Activated CD8-positive, alpha-beta memory T cell treated with anti-CD3 and anti-CD28 coated beads, Interleukin-2, amount 50 U/mL, for 4 hours (primary cell): ENCODE measurements around the gene POLD1.
"Not testable (repeated sequence)": the region's sequence is repeated elsewhere in the genome, so short reads cannot be mapped to it uniquely, and the experiment has no call there.

Experiments
- DNase-seq: peaks from one replicate; pipeline ENCODE4 v3.0.0-alpha.2; 2020

POLD1 gene

DNA sequence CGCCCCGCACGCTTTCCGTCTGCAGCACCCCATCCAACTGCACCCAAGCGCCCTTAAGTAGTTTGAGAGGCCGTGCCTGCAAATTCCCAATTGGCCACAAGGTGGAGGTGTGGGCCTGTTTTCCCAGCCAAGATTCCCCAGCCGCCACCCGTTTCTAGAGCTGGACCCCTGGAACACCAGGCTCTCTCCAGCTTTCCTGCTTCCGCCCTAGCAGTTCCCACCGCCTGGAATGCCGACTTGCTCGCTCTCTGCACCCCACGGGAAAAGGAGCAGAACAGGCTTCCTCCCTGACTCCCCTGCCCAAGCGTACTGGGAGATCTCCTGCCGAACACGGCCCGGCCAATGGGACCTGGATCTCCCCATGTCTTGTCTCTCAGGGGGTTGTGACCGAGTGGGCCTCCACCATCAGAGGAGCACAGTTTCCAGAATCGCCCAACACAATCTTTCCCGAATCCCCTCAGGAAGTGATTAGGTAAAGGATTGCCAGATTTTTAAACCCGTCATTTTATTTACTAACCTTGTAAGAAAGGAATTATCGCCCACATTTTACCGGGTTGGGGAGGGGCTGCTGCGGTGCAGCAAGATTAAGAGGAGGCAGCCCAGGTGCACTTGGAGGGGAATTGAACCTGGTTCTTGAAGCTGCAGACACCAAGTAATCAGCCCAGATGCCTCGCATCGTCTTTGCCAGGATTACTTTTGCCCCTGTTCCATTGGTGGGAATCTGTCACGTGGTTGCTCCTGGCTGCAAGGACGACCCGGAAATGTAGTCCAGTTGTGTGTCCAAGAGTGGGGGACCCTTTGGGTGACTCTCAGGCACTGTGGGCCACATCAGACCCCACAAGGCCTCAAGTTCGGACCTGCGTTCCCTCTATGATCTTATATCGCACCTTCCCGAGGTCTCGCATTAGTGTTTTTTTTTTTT lies 15.2 kb upstream of the POLD1 start:
- peak; percentile 79 for DNase-seq

DNA sequence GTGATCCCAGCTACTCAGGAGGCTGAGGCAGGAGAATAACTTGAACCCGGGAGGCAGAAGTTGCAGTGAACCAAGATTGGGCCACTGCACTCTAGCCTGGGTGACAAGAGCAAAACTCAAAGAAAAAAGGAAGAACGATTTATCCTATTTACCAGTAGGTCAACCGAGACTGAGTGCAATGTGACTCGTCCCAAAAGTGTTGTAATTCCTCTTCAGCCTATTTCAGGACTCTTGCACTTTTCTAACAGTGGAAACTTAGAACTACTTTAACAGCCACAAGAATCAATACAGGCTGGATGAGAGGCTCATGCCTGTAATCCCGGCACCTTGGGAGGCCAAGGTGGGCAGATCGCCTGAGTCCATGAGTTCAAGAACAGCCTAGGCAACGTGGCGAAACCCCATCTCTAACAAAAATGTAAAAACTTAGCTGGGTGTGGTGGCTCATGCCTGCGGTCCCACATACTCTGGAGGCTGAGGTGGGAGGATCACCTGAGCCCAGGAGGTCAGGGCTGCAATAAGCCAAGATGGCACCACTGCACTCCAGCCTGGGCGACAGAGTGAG lies 12.2 kb upstream of the POLD1 start:
- no peak for DNase-seq

DNA sequence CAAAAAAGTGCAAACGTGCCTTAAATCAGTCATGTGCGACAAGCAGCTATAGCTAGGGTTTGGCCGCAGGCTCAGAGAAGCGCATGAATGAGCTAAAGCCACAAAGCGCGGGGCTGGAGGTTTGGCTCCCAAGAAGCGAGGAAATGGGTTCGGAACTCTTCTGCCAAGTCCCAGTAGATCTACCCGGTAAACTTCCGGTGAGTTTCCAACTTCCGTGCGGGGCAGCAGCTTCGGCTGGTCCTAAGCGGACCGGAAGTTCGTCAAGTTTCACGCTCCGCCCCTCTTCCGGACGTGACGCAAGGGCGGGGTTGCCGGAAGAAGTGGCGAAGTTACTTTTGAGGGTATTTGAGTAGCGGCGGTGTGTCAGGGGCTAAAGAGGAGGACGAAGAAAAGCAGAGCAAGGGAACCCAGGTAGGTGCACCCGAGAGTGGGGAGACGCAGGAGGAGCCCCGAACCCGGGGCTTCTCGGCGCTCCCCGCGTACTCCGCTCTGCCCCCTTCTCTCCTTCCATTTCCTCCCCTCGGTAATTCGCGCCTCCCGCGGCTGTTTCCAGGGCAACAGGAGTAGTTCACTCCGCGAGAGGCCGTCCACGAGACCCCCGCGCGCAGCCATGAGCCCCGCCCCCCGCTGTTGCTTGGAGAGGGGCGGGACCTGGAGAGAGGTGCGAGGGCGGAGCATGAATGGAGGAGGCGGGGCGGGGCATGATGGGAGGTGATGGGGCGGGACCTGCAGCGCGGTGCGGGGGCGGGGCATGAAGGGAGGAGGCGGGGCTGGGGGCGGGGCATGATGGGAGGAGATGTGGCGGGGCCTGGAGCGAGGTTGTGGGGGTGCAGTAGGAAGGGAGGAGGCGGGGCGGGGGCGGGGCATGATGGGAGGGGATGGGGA lies 7.7 kb upstream of the POLD1 start, which contains the start of gene NR1H2:
TSS of gene NR1H2 (plus strand) at position 292 of the 885 bp plus-strand sequence. CDS start 1,149 bp downstream, outside the sequence.
- peak; percentile 95 for DNase-seq

DNA sequence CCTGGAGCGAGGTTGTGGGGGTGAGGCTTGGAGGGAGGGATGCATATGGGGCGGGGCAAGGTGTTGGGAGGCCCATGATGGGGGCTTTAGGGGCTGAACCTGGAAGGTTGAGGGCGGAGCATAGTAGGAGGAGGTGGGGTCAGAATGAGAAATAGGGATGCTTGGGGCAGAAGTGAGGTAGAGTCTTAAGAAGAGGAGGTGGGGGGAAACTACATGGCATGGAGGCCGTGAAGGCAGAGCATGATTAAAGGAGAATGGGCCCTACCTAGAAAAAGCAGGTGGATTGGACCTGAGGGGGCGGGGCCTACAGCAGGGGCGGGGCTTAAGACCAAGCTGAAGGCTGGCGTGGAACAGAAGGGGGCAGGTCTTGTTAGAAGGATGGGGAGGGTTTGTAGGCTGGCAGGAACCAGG lies 7.1 kb upstream of the POLD1 start:
- peak; percentile 62 for DNase-seq

DNA sequence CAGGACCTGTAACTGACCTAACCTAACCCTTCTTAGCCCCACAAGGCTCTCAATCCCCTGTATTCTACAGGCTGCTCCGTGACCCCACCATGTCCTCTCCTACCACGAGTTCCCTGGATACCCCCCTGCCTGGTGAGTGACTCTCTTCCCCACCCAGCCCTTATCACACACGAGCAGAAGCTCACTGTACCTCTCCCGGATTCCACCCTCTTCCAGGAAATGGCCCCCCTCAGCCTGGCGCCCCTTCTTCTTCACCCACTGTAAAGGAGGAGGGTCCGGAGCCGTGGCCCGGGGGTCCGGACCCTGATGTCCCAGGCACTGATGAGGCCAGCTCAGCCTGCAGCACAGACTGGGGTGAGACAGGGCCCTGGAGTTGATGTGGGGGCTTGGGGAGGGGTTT lies 6.6 kb upstream of the POLD1 start:
- DNase-seq: no peak

DNA sequence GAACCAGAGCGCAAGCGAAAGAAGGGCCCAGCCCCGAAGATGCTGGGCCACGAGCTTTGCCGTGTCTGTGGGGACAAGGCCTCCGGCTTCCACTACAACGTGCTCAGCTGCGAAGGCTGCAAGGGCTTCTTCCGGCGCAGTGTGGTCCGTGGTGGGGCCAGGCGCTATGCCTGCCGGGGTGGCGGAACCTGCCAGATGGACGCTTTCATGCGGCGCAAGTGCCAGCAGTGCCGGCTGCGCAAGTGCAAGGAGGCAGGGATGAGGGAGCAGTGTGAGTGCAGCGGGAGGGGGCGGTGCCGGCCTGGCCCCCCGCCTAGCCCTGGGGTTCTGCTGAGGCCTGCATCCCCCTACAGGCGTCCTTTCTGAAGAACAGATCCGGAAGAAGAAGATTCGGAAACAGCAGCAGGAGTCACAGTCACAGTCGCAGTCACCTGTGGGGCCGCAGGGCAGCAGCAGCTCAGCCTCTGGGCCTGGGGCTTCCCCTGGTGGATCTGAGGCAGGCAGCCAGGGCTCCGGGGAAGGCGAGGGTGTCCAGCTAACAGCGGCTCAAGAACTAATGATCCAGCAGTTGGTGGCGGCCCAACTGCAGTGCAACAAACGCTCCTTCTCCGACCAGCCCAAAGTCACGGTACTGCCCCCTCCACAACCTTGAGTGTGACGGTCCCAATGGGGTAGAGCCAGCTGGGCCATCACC lies 5.8 kb upstream of the POLD1 start:
- no peak for DNase-seq

DNA sequence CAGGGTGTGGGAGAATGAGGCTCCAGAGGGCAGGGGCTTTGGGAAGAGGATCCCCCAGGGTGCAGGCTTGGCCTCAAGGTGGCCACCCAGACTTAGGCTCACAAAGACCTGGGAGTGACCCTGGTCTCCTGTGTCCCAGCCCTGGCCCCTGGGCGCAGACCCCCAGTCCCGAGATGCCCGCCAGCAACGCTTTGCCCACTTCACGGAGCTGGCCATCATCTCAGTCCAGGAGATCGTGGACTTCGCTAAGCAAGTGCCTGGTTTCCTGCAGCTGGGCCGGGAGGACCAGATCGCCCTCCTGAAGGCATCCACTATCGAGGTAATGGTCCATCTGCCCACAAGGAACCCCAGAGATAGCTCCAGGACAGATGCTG lies 5.3 kb upstream of the POLD1 start:
- DNase-seq: no peak

DNA sequence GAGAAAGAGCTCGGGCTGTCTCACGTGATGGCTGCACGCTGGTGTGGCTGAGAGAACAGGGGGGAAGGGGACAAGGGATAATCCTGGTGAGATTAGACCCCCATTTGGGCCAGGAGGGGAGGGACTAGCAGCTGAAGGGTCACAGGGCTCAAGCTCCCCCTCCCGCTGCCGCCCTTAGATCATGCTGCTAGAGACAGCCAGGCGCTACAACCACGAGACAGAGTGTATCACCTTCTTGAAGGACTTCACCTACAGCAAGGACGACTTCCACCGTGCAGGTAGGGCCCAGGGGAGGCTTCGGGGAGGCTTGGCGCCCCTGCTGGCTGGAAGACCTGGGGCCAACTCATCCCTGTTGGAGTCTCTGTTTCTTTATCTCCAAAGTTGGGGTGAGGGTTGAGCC lies 4.5 kb upstream of the POLD1 start:
- DNase-seq: no peak

DNA sequence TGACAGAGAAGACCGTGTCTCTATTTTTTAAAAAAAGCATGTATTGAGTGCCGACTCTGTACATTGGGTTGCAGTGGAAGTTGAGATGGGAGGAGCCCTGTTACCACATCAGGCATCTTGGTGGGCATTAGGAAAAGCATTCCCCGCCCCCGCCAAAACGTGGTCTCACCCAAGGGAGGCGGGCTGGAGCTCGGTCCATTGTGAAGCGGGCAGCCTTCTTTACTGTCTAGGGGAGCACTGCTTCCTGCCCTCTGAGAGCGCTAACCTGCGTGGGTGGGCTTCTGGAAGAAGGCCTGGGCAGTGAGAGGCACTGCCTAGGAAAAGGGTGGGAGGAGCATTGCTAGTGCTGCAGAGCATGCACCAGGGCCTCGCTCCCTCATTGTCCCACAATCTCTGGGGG lies 4.0 kb upstream of the POLD1 start:
- no peak for DNase-seq

DNA sequence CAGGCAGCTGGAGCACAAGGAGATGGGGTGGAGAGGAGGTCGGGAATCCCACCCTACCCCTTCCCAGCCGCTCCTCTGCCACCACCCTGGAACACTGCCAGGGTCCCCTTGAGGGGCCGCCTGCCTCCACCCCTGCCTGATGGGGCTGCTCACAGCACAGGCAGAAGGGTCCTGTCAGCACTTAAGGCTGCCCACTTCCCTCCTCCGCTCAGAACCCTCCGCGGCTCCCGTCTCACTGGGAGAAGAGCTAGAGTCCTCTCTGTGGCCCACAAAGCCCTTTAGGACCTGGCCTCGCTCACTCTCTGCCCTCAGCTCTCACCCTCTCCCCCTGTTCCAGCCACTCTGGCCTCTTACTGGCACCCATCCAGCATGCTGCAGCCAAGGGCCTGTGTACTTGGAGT lies 3.4 kb upstream of the POLD1 start:
- no peak for DNase-seq

DNA sequence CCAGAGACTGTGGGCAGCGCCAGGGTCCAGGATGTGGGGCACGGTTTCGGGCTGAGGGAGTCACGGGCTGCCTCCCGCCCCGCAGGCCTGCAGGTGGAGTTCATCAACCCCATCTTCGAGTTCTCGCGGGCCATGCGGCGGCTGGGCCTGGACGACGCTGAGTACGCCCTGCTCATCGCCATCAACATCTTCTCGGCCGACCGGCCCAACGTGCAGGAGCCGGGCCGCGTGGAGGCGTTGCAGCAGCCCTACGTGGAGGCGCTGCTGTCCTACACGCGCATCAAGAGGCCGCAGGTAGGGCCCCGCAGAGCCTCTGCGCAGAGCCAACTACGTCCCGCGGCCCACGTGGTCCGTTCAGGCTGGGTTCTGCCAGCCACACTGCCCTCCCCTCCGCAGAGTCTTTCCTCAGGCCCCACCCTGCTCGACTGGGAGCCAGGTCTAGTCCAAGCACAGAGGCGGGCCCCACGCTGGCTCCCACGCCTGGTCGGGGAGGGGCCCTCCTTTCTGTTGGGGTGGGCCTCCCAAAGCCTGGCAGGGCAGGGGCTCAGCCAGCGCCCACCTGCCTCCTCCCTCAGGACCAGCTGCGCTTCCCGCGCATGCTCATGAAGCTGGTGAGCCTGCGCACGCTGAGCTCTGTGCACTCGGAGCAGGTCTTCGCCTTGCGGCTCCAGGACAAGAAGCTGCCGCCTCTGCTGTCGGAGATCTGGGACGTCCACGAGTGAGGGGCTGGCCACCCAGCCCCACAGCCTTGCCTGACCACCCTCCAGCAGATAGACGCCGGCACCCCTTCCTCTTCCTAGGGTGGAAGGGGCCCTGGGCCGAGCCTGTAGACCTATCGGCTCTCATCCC lies 2.0 kb upstream of the POLD1 start:
- no peak for DNase-seq

DNA sequence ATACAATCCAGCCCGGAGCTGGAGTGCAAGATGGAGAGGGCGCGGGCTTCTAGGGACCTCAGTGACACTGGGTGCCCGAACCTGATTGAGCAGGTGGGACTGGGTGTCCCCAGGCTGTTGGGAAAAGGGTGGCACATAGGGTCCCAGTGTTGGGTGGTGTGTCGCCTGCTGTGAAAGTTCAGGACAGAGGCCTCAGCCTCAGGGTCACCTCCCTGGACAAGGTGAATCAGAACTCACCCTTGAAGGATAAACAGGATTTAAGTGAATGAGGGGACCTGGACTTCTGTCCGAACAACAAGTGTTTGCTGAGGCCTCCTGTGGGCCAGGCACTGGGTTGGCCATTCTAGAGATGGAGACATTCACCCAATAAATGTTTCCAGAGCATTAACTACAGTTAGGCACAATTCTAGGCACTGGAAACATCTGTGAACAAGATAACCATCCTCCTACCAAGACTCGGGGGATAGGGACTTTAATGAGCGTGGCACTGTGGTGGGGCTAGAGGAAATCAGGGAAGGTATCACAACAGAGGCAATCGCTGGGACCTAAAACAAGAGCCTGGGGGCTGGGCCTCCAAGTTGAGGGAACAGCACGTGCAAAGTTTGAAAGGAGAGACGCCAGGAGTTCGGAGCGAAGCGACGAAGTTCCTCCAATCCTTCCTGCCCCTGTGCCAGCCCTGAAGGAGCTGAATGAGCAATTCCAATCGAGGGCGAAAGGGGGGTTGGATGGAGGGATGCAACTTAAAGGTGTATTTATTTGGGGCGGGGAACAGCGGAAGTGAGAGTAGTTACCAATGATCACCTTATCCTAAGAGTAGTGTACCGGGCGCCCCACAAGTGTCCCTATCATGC lies 921 bp upstream of the POLD1 start:
- DNase-seq: peak; percentile 23

DNA sequence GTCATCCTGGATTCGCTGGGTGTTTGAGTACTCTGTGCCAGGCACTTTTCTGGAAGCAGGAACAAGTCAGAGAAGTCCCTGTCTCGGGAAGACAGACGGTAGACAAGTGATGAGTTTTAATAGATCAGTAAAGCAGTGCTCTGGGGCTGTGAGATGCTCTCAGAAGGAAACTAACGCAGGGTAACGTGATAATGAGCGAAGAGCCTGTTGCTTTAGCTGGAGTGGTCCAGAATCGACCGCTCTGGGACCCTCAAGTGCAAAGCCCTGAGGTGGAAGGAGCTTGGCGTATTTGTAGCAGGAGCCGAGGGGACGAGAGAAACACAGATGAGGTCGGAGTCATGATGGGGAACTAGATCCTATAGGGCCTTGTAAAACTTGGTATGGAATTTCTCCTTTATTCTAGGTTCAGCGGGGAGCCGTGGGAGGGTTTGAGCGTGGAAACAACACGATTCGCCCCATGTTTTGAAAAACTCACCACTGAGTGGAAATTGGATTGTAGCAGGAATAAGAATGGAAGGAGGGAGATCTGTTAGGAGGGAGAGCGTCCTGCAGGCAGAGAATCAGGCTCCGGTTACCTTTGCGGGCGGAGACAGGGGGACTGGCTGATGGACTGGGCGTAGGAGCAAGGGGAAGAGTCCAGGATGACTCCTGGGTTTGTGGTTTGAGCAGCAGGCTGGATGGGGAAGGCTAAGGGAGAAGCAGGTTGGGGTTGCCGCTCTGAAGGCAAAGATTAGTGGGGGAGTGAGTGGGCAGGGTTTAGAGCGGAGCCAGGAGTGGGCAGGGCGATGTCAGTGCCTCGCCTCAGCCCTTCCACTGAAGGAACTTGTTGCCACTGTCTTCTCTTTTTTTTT lies 763 bp downstream of the POLD1 start:
- DNase-seq: no peak

DNA sequence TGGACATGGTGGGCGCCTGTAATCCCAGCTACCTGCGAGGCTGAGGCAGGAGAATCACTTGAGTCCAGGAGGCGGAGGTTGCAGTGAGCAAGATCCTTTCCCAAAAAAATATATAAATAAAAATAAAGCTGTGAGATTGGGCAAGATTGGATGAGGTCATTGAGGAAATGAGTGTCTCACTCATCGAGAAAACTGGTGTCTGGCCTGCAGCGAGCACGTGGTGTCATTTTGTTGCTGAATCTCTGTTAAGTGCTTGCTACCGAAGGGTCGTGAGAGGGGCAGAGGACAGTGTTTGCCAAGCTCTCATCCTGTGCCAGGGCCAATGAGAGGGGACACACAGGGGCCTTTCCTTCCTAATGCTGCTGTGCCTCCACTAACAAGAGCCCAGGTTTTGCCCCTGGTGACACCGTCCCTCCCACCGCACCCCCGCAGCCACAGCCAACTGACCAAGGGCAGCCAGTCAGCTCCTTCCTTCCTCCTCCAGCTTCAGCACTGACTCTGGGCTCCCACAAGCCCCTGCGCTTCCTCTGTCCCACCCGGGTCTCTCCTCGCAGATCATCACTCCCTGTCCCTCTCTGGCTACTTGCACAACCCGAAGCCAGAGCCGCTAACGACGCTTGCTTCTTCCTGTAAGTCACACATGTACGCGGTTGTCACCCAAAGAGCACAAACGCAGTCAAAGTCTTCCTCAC lies 3.2 kb downstream of the POLD1 start:
- DNase-seq: no peak

DNA sequence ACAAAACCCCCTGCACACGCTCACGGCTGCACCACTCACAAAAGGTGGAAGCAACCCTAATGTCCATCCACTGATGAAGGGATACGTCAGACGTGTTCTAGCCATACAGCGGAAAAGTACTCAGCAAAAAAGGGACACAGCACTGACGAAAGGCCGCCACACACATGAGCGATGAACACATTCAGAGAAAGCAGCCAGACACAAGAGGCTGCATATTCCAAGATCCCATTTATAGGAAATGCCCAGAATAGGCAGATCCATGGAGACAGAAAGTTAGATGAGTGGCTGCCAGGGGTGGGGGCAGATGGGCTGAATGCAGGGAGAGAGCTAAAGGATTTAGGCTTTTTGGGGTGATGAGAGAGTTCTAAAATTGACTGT lies 3.7 kb downstream of the POLD1 start:
- no peak for DNase-seq

DNA sequence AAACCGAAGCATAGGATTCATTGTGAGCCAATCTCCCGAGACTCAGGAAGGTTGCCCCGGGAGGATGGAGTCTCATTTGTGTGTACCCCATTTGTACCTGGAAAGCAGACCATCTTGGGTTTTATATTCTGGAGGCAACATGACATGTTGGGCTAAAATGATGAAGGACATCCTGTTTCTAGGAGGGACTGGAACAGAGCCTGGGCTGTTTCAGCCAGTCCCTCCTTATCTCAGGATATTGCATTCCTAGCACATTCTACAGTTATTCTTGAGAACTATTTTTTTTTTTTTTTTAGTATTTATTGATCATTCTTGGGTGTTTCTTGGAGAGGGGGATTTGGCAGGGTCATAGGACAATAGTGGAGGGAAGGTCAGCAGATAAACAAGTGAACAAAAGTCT lies 6.1 kb downstream of the POLD1 start:
- DNase-seq: not testable (repeated sequence)

DNA sequence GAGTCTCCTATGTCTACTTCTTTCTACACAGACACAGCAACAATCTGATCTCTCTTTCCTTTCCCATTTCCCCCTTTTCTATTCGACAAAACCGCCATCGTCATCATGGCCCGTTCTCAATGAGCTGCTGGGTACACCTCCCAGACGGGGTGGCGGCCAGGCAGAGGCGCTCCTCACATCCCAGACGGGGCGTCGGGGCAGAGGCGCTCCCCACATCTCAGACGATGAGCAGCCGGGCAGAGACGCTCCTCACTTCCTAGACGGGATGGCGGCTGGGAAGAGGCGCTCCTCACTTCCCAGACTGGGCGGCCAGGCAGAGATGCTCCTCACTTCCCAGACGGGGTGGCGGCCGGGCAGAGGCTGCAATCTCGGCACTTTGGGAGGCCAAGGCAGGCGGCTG lies 6.8 kb downstream of the POLD1 start:
- DNase-seq: not testable (repeated sequence)

DNA sequence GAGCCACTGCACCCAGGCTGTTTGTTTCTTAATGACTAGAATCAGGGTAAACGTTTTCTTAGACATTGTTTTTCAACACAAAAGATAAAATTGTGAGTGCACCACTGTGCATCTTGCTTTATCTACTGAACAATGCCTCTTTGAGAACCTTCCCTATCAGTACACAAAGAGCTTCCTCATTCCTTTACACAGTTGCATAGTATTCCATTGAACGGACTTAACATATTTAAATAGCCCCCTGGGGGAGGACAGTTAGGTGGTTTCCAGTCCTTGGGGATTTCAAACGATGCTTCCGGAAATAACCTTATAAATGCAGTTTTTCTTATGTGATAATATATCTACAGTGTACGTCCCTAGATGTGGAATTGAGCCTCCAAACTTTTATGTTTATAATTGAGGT lies 8.6 kb downstream of the POLD1 start:
- DNase-seq: no peak

DNA sequence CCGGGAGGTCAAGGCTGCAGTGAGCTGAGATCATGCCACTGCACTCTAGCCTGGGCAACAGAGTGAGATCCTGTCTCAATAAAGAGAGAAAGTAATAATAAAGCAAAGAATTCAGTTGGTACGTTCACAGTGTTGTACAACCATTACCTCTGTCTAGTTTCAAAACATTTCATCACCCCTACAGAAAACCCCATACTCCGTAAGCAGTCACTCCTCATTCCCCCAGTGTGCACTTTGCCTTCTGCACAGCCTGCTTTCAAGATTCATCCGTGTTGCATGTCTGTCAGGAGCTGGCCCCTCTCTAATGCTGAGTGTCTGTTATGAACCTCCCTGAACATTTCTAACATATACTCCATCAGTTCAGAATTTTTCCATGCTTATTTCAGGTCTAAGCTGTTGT lies 9.4 kb downstream of the POLD1 start:
- no peak for DNase-seq
